BJ (cell line): Measurements from ENCODE around the gene PPP1R3A. TPM values are rescaled to one million over a fixed set of nuclear protein-coding genes. Genes with fewer than 3 reads are reported as not detected.

Source experiments
- CTCF ChIA-PET: fragments of 350-600 bp; formaldehyde crosslinking; extraction: SDS; loops from one replicate; lab custom pipeline; 2021; ENCODE audit warnings: antibody characterized with exemption, inconsistent platforms; lab: Yijun Ruan, JAX
- POLR2A ChIA-PET: fragments of 300-600 bp; sonication (Branson Sonifier 250); formaldehyde crosslinking; extraction: SDS; loops from one replicate; lab custom pipeline; 2021; ENCODE audit warnings: antibody characterized with exemption; lab: Charles Lee
- DNase-seq: peaks from one replicate; pipeline ENCODE4 v3.0.0-alpha.2; 2011; ENCODE audit warnings: low read depth
- H3K27me3 ChIP-seq: 2 replicates; pipeline ENCODE4 v1.6.0; 2011; ENCODE audit warnings: low read length; ENCODE audit not compliant: control insufficient read depth, insufficient read depth
- H3K36me3 ChIP-seq: 2 replicates; pipeline ENCODE4 v1.5.1; 2011; ENCODE audit warnings: low read length; ENCODE audit not compliant: control insufficient read depth, insufficient read depth
- H3K4me3 ChIP-seq: 2 replicates; pipeline ENCODE4 v1.5.1; 2011; ENCODE audit warnings: low read depth, mild to moderate bottlenecking, control low read depth, low read length
- polyA plus RNA-seq: library from polyadenylated mRNA; depleted of rRNA; stranded (reverse); fragments of >200 nt; gene quantifications from 2 replicates; pipeline ENCODE4 v1.2.3, GENCODE V29; 2011
- TF ChIP-seq, protein P1 (sequence below): IDR thresholded peaks from 2 replicates; pipeline ENCODE4 v1.5.1; 2011; ENCODE audit warnings: low read depth, mild to moderate bottlenecking, control low read depth, inconsistent platforms, low read length, moderate library complexity; ENCODE audit not compliant: insufficient read depth

PPP1R3A gene
- polyA plus RNA-seq, 1 experiment, result not detected

- H3K27me3 ChIP-seq, result no peaks in the 10 kb centered on the region
- no peak for DNase-seq
- POLR2A ChIA-PET, result no interaction called here
- no peaks in the 10 kb centered on the region for H3K36me3 ChIP-seq
- TF ChIP-seq, protein P1, sequence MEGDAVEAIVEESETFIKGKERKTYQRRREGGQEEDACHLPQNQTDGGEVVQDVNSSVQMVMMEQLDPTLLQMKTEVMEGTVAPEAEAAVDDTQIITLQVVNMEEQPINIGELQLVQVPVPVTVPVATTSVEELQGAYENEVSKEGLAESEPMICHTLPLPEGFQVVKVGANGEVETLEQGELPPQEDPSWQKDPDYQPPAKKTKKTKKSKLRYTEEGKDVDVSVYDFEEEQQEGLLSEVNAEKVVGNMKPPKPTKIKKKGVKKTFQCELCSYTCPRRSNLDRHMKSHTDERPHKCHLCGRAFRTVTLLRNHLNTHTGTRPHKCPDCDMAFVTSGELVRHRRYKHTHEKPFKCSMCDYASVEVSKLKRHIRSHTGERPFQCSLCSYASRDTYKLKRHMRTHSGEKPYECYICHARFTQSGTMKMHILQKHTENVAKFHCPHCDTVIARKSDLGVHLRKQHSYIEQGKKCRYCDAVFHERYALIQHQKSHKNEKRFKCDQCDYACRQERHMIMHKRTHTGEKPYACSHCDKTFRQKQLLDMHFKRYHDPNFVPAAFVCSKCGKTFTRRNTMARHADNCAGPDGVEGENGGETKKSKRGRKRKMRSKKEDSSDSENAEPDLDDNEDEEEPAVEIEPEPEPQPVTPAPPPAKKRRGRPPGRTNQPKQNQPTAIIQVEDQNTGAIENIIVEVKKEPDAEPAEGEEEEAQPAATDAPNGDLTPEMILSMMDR, result no peak
- CTCF ChIA-PET, result no interaction called here
- H3K4me3 ChIP-seq, result no peak overlapping the region
These were observed 9.3 kb upstream of the PPP1R3A start for GRCh38 chr7:113928112-113928511.

- ChIA-PET CTCF (no interaction called here), POLR2A (interaction anchor here (0.6 to 0.7 kb wide), 2 partner anchors 30 to 102 kb away, joined by 3 to 5 read pairs; no protein-coding TSS in a partner anchor)
These were observed 3.2 kb upstream of the PPP1R3A start for GRCh38 chr7:113922049-113922448.

GRCh38 chr7:113921363-113921762 lies 2.6 kb upstream of the PPP1R3A start:
- TF ChIP-seq, protein P1, result no peak
- Histone ChIP-seq H3K4me3 (no peak overlapping the region), H3K27me3 (no peaks in the 10 kb centered on the region), H3K36me3 (no peaks in the 10 kb centered on the region)
- ChIA-PET POLR2A (no interaction called here), CTCF (no interaction called here)
- DNase-seq, result no peak

More at GRCh38 chr7:113922049-113922448, 3.2 kb upstream of the PPP1R3A start:
- Histone ChIP-seq H3K4me3 (no peak overlapping the region), H3K27me3 (no peaks in the 10 kb centered on the region), H3K36me3 (no peaks in the 10 kb centered on the region)
- DNase-seq, result no peak
- TF ChIP-seq, protein P1, result no peak

DNA sequence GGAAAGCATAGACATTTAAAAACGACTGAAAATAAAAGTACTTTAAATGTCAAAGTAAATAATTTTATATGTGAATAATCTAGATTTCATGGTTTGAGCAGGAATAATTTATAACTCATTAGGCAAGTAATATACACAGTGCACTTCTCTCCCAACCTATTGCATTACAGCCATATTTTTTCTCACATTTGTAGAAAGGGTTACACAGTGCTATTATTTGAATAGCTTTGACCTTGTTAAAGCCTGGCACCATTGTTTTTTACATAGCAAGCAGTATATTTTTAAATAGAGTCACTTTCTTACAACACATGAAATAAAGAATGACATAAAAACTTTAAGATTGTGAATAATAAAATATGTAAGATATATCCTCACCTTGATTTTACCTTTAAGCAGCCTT lies 969 bp downstream of the PPP1R3A start:
- no peaks in the 10 kb centered on the region for H3K36me3 ChIP-seq
- H3K4me3 ChIP-seq, result no peak overlapping the region
- TF ChIP-seq, protein P1, result no peak
- POLR2A ChIA-PET, result no interaction called here
- no peak for DNase-seq
- no peaks in the 10 kb centered on the region for H3K27me3 ChIP-seq
- CTCF ChIA-PET, result no interaction called here

DNA sequence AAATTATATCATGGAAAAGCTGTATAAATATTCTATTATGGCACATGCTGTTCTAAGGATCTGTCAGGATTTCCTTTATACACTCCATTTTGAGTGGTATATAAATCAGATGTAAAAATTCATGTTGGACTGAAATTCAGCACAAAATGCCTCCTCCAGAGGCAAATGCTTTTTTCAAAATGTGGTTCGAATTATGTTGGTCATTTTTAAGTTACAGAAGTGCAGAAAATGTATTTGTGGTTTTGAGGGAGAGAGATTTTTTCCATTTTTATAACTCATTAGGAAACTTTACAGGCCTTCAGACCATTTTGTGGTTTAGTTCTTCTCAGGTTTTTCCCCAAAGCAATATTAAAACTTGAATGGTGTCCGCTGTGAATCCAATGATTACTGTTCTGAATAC lies 2.9 kb downstream of the PPP1R3A start:
- ChIA-PET POLR2A (no interaction called here), CTCF (no interaction called here)
- no peak for DNase-seq
- H3K4me3 ChIP-seq, result no peak overlapping the region
- TF ChIP-seq, protein P1, result no peak
- no peaks in the 10 kb centered on the region for H3K36me3 ChIP-seq
- H3K27me3 ChIP-seq, result no peaks in the 10 kb centered on the region
